ENCODE measurements around the gene GPLD1.

DNA sequence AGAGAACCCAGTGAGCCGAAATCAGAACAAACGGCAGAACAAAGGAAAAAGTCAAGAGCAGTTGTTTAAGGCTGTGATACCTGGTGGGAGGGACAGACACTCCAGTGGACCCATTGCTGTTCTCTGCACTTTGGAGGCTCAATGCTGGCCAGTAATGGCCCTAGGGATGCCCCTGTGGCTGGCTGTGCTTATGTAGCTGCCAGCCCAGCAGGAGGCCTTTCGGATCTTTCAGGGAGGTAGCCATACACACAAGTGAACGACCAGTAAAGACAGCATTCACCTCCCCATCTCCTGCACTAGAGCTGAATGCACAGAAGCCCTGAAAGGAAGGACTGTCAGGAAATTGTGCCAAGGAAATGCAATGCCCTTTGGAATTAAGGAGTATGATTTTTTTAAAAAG, 34.3 kb downstream of the GPLD1 start:
- TF ChIP-seq YY1 (IDR thresholded peaks at IDR 0.05; ENCODE audit: insufficient read depth, insufficient read length) (no peak), ZNF274 (IDR thresholded peaks at IDR 0.05; ENCODE audit: low read depth, low read length) (no peak)

All from NT2/D1 (cell line).